Skin epidermis (tissue), 12 donors: ENCODE data around the gene MAGI1.

ENCODE experiments used
- H3K27ac ChIP-seq, 21 experiments: fragments of 200-600 bp; sonication (generic) in 11 of 21; one replicate each; pipeline ENCODE4 v1.5.0; 2020; ENCODE audit warnings: mild to moderate bottlenecking in 3 of 21, inconsistent platforms in 2 of 21, moderate library complexity in 2 of 21
- H3K4me3 ChIP-seq, 7 experiments: fragments of 200-600 bp; sonication (generic) in 2 of 7; one replicate each; pipeline ENCODE4 v1.5.0; 2020; ENCODE audit warnings: inconsistent platforms in 2 of 7, mild to moderate bottlenecking in 2 of 7, moderate library complexity in 1 of 7

The MAGI1 gene

DNA sequence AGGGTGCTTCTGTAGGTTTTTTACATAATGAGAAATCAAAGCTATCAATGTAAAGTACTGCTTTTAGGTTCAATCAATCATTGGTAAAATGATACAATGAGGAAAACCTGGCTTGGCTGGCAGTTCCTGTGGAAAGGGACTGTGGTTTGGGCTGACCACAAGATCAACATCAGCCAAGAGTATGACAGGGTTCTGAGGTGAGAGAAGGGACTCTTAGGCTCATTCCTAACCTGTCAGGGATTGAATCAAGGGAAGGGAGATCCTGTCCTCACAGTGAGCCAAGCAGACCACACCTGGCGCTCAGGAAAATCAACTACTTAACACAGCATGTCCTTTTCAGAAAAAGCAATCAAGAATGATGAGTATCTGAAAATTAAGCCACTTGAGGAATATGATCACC is 111.1 kb downstream of the MAGI1 start:
- peak overlapping the region in 1 of 21 experiments; percentile 20 for H3K27ac ChIP-seq
- H3K4me3 ChIP-seq: no peak overlapping the region

DNA sequence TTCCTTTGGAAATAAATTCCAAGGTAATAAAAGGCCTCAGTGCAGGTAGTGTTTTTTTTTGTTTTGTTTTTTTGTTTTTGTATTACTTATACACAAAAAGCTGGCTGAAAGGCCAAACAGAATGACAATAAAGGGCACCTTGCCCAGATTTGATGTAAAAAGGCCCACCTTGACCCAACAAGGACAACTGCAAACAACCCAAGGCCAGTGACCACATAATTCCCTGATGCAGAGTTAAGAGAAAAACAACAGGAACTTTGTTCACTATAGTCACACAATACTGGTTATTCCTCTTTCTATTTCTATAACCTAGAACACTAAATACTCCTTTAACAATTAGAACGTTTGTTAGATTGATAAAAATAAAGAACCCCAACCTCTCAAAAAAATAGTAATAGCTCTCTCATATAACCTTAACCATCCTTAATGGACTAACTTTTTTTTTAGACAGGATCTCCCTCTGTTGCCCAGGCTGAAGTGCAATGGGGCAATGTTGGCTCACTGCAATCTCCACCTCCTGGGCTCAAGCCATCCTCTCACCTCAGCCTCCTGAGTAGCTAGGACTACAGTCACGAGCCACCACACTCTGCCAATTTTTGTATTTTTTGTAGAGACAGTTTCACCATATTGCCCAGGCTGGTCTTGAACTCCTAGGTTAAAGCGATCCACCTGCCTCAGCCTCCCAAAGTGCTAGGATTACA is 113.3 kb downstream of the MAGI1 start:
- Histone ChIP-seq H3K4me3 (no peak overlapping the region), H3K27ac (no peak overlapping the region)

GRCh38 chr3:65924762-65925161 is 114.0 kb downstream of the MAGI1 start:
- no peak overlapping the region for H3K27ac ChIP-seq

DNA sequence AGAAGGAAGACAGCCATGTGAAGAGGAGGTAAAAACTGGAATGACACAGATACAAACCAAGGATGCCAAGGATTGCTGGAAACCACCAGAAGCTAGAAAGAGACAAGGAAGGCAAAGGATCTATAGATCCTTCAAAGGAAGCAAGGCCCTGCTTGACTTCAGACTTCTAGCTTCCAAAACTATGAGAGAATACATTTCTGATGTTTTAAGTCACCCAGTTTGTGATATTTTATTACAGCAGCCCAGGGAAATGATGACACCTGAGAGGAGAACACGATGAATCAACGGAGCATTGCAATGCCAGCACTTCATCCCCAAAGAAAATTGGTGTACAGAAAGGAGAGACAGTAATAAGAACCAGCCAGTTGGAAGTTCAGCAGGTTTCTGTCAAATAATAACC is 116.3 kb downstream of the MAGI1 start:
- no peak overlapping the region for H3K4me3 ChIP-seq
- no peak overlapping the region for H3K27ac ChIP-seq

More at GRCh38 chr3:65924762-65925161, 114.0 kb downstream of the MAGI1 start:
- no peak overlapping the region for H3K4me3 ChIP-seq

DNA sequence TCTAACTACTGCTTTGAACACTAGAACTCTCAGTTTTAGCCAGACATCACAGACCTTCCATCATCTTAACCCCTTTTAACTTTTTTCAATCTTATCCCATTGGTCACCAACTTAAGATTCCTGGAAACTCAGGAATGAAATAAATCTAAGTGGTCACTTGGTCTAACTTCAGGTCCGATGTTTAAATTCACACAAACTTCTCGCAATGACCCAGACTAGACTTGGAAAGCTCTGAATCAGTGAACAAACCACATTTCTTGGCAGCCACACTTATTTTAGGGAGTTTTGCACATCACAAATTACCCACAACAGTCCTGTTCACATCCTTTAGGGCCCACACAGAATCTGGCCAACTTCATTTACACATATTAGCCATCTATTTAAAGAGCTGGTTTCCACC is 118.9 kb downstream of the MAGI1 start:
- H3K27ac ChIP-seq: no peak overlapping the region
- no peak overlapping the region for H3K4me3 ChIP-seq

DNA sequence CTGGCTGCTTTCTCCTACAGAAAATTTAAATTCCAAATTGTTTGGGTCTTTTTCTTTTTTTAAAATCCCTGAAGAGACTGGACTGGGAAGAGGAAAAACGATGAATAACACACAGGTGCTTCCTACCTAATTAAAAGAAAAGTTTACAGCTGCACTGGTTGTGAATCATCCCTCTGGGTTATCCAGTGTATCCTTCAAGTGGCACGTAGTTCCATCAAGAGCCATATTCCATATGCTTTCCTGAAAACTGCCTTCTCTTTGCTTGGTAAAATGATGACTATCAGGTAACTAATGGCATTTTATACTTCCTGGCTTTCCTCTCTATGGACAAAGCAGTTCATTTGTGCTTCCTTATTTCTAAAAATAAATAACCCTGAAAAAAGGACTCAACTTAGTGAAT is 123.2 kb downstream of the MAGI1 start:
- H3K4me3 ChIP-seq: no peak overlapping the region
- no peak overlapping the region for H3K27ac ChIP-seq

GRCh38 chr3:65914740-65915367 is 123.9 kb downstream of the MAGI1 start:
- Histone ChIP-seq H3K27ac (no peak overlapping the region), H3K4me3 (no peak overlapping the region)

GRCh38 chr3:65914032-65914739 is 124.5 kb downstream of the MAGI1 start:
- Histone ChIP-seq H3K27ac (no peak overlapping the region), H3K4me3 (no peak overlapping the region)

- no peak overlapping the region for H3K27ac ChIP-seq
- H3K4me3 ChIP-seq: no peak overlapping the region
Measured at GRCh38 chr3:65912647-65913046, 126.1 kb downstream of the MAGI1 start.

DNA sequence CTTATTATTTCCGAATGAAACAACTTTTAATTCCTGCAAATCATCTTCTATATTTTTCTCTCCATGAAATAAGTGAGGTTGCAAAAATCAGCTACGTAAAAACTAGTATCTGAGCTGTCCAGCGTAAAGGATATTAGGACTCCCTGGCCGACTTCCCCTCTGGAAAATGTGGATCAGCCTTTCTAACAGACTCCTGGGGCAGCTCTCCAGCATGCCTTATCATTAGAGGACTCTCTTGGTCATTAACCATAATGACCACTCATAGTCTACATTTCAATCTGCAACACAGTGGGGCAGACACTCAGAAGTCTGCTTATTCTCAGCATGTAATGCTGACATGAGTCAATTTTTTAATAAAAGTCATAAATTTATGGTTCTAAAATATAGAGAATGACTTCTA is 130.1 kb downstream of the MAGI1 start:
- no peak overlapping the region for H3K4me3 ChIP-seq
- H3K27ac ChIP-seq: no peak overlapping the region

- Histone ChIP-seq H3K4me3 (no peak overlapping the region), H3K27ac (no peak overlapping the region)
Measured at GRCh38 chr3:65907232-65908130, 131.2 kb downstream of the MAGI1 start.

- Histone ChIP-seq H3K4me3 (no peak overlapping the region), H3K27ac (no peak overlapping the region)
Measured at GRCh38 chr3:65905771-65906170, 132.9 kb downstream of the MAGI1 start.

GRCh38 chr3:65904016-65904415 is 134.7 kb downstream of the MAGI1 start:
- Histone ChIP-seq H3K4me3 (no peak overlapping the region), H3K27ac (no peak overlapping the region)

- Histone ChIP-seq H3K27ac (peak overlapping the region in 18 of 21 experiments; percentile 9 to 86 (median 71)), H3K4me3 (peak overlapping the region in 4 of 7 experiments; percentile 2 to 36 (median 20))
Measured at GRCh38 chr3:65902304-65902793, 136.4 kb downstream of the MAGI1 start.

DNA sequence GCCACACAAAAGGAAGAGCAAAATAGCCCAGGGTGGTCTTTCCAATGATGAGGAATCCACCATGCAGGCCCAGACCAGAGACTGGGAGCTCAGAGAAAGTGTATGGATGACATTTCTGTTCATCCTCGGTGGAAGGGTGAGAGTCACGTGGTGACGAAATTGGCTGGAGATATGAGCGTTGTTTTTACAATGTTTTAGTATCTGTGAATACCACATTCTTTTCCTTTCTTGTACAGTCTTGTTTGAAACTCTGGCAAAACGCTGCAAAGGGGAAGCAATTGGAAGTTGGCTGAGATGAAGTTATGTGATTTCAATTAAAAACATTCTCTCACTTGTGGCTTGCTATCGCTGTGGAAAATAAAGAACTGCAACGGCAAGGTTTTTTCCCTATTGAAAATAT is 137.5 kb downstream of the MAGI1 start:
- Histone ChIP-seq H3K4me3 (peak overlapping the region in 2 of 7 experiments; percentile 22 to 36), H3K27ac (peak overlapping the region in 9 of 21 experiments; percentile 25 to 86 (median 72))

- no peak overlapping the region for H3K27ac ChIP-seq
Measured at GRCh38 chr3:65899226-65899625, 139.5 kb downstream of the MAGI1 start.

DNA sequence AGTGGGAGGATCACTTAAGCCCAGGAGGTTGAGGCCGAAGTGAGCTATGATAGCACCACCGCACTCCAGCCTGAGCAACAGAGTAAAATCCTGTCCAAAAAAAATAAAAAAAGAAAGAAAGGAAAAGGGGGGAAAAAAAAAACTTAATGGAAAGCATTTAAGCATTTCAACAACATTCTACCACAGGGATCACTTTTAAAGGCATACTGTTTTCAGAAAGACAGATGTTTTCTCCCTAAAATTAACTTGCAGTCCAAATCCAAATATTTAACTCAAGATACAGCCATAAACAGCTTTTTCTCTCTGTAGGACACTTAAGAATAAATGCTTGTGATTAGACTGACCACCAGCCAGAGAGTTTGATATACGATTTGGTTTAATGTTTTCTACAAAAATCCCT is 141.0 kb downstream of the MAGI1 start:
- Histone ChIP-seq H3K27ac (no peak overlapping the region), H3K4me3 (no peak overlapping the region)

More at GRCh38 chr3:65899226-65899625, 139.5 kb downstream of the MAGI1 start:
- H3K4me3 ChIP-seq: no peak overlapping the region

- Histone ChIP-seq H3K27ac (no peak overlapping the region), H3K4me3 (no peak overlapping the region)
Measured at GRCh38 chr3:65896321-65896720, 142.4 kb downstream of the MAGI1 start.

- no peak overlapping the region for H3K4me3 ChIP-seq
- peak overlapping the region in 5 of 21 experiments; percentile 23 to 59 (median 47) for H3K27ac ChIP-seq
Measured at GRCh38 chr3:65894679-65895453, 143.9 kb downstream of the MAGI1 start.
